Epithelial cell of prostate (primary cell): Measurements from ENCODE around the gene DSP.

ENCODE experiments used
- DNase-seq: peaks from one replicate; pipeline ENCODE4 v3.0.0-alpha.2; 2011; ENCODE audit warnings: low read depth, low spot score
- H3K27ac ChIP-seq: fragments of 450-650 bp; 2 replicates; pipeline ENCODE4 v1.5.1; 2017; ENCODE audit warnings: mild to moderate bottlenecking

The DSP gene

DNA sequence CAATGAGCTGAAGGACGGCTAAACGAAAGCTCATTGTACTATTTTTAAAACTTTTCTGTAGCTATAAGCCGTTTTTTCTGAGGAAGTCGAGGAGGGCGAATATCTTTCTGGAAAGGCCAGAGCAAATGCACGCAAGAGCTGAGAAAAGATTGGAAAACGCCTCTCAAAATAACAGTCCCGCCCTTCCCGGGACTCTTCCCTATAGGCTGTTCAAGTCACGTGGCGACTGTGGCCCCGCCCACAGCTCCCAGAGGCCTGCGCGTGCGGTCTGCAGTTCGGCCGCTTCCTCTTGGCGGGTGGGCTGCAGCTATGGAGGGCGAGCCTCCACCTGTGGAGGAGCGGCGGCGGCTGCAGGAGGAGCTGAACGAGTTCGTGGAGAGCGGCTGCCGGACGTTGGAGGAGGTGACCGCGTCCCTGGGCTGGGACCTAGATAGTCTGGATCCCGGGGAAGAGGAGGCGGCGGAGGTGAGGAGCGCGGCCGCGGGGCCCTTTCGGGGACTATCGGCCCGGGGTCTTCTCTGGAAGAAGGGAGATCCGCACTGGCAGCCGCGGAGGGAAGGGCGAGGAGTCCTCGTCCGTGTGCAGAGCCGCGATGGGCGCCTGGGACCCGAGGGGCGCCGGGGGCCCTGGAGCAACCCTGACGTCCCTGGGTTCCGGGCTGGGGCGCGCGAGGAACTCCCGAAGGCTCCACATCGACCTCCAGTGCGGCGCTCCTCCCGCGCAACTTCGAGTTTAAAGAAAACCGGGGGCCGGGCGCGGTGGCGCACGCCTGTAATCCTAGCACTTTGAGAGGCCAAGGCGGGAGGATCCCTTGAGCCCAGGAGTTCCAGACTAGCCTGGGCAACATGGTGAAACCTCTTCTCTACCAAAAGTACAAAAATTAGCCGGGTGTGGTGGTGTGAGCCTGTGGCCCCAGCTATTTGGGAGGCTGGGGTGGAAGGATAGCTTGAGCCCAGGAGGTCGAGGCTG, 48.8 kb downstream of the DSP start, which contains the start of gene SNRNP48:
SNRNP48 (plus strand) TSS at position 250 of the 969 bp plus-strand sequence; CDS start at position 310, 60 bp downstream.
- DNase-seq = peak; percentile 59
- peak within 1 kb of the TSS; percentile 65 for H3K27ac ChIP-seq

DNA sequence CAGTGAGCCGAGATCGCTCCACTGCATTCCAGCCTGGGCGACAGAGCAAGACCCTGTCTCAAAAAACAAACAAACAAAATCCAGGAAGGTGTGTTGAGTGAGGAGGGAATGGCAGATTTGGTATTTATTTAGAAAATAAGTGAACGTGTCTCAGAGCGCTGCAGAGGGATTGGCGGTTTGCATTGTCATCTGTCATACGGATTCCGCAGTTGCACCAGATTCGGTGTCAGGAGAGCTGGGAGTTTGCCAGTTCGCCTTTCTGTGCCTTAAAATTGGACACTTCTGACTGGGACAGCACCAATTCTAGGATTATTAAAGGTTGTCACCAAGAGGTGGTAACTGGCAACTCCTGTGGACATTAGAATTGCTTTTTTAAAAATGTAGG, 49.4 kb downstream of the DSP start:
- DNase-seq = no peak

GRCh38 chr6:7591770-7592169, 50.3 kb downstream of the DSP start:
- H3K27ac ChIP-seq = no peak overlapping the region
- no peak for DNase-seq

More for the DNA sequence above, 49.4 kb downstream of the DSP start:
- no peak overlapping the region for H3K27ac ChIP-seq

GRCh38 chr6:7593229-7593628, 51.8 kb downstream of the DSP start:
- no peak for DNase-seq
- no peak overlapping the region for H3K27ac ChIP-seq

DNA sequence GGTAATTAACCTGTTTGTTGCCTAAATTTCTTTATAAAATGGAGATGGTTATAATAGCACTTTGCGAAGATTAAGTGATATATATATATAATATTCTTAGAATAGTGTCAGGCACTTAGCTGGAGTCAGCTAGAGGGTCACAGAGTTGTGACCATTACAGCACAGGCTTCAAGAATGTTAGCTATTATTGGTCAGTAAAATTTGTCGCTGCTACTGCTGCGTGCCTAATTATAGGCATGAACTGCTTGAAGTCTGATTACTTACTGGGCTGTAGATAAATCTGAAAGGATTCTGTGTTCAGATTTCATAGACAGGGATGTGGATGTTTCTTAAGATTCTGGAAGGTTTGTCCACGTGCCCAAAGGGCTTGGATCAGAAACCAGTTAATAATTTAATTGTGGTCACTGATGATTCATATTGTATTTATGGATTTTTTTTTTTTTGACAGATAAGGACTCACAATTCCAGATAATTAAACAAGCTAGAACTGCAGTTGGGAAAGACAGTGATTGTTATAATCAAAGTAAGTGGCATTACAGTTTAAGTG, 53.2 kb downstream of the DSP start:
- H3K27ac ChIP-seq = no peak overlapping the region
- DNase-seq = no peak

GRCh38 chr6:7604003-7604402, 62.5 kb downstream of the DSP start:
- no peak overlapping the region for H3K27ac ChIP-seq
- DNase-seq = no peak

DNA sequence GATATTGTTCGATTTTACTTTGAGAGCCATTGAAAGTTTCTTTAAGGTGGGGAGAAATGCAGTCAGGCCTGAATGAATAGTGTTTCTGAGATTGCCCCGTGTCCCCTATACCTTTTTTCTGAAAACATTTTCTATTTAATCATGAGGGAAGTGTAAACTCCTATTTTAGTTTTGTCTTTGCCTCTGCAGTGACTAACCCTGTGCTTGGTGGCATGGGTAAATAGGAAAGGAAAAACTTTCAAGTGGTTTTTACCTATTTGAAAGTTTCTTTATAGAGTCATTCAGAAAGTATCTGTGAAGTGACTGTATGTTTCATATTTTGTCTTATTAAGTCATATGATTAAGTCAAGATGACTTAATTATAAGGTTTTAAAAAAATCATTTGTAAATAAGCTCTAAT, 63.0 kb downstream of the DSP start:
- no peak for DNase-seq
- H3K27ac ChIP-seq = no peak overlapping the region

DNA sequence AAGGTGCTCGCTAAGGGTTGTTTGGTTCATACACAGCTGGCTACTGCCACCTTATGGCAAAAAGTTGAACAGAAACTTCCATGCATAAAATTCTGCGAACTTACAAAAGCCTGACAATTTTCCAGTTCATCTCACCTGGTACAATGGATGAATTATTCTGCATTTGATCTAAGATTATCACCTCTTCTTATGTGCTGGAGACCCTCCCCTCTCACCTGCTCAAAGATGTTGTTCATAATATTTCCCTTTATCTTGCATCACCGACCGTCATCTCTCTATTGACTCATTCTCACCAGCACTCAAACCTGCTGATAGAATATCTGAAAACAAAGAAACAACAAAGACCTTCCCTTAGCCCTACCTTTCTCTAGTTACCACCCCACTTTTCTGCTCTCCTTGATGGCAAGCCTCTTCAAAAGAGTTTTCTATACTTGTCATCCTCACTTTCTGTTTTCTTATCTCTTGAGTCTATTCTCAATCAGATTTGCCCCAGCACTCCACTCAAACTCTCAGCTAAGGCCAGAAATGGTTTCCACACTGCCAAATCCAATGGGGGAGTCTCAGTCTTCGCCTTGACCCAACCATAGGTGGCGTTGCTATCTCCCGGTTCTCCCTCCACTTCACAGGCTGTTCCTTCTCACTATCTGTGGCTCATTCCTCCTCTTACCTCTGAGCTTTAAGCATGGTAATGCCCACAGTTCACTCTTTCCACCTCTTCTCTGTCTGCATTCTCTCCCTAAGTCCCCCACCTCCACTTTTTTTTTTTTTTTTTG, 74.3 kb downstream of the DSP start:
- peak overlapping the region; percentile 50 for H3K27ac ChIP-seq
- DNase-seq = no peak

DNA sequence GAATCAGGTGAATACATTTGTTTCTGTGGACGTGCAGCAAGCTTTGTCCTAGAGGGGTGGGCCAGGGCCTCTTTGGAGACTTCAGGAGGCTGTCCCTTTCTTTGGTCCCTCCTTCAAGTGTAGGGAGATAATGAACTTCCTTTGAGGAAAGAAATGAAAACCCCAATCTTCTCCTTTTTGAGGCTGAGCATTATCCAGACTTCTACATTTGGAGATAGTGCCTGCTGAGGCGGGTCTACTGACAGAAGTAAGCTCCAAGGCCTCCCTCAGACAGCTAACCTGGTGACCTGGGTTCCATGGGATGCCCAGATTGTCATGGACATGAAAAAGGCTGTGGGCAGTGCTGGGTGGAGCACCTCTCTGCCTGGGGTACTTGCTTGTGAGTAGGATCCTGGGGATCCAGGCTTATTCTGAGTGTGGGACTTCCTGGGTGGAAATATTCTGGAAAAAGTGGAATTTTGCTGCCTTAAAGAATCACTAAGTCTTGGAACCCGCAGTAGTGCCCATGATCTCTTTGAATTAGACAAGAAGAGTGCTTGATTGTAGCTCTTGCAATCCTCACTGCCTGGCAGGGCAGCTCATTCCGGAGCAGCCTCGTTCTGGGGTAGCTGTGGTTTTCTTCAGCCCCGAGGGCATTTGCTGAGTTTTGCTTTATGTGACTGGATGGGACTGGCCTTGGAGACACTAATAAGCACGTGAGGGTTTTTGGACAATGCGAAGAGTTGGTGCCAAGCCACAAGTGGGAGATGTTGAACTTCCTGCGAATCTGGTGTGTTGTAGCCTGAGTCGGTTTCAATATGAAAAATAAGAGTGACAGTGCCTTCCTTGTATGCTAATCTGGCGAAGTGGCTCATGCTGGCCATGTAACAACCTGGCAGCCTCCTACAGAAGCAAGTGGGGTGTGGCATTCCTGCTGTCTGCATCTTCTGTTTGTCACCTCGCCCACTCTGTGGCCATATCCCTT, 76.6 kb downstream of the DSP start:
- H3K27ac ChIP-seq = peak overlapping the region; percentile 48
- peak; percentile 80 for DNase-seq

DNA sequence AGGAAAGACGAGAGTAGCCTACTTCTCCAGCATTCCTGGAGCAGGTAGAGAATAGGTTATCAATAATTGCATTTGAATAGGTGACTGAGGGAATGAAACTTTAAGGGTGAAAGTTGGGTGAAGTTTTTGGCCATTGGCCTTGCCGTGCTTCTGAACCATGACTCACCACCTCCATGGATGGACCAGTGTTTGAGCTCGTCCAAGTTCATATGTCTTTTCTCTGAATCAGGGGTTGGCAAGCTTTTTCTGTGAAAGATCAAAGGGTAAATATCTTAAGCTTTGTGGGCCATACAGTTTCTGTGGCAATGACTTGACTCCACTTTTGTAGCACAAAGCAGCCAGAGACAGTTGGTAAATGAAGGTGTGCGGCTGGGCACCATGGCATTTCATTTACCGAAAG, 80.3 kb downstream of the DSP start:
- H3K27ac ChIP-seq = no peak overlapping the region
- DNase-seq = no peak

GRCh38 chr6:7624796-7625710, 83.6 kb downstream of the DSP start:
- H3K27ac ChIP-seq = no peak overlapping the region

DNA sequence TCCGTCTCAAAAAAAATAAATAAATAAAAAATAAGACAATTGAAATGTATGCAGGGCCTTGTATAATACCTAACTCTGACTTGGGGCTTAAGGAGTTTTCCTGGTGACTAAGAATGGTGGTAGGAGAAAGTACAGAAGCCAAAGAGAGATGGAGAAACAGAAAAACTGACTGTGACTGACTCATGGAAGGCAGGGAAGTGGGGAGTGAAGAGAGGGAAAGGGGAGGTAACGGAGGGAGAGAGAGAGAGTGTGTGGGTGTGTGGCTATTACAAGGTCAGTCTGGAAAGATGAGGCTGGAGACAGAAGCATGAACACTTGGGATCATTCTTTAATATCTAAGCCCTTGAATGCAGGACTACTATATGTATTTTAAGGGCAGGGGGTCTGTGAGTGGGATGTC, 87.0 kb downstream of the DSP start:
- H3K27ac ChIP-seq = no peak overlapping the region
- no peak for DNase-seq

More at GRCh38 chr6:7624796-7625710, 83.6 kb downstream of the DSP start:
- no peak for DNase-seq

GRCh38 chr6:7628909-7629308, 87.4 kb downstream of the DSP start:
- DNase-seq = no peak
- H3K27ac ChIP-seq = no peak overlapping the region

DNA sequence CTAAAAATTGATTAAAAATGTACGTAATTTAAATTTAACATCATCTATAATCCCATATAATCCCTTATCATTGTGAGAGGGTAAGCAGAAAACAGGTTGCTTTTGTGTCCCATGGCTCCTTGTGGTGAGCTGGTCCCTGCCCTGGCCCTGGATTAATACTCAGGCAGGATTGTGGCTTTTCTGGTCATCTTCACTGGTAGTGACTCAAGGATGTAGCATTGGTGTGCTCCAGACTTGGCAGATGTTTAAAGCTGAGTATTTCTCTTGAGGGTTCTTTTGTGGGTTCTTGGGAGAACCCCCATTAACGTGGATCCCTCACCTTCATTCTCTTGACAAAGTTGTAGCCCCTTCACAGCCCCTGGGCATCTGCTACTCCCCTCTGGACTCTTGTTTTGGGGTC, 87.8 kb downstream of the DSP start:
- no peak for DNase-seq
- no peak overlapping the region for H3K27ac ChIP-seq

DNA sequence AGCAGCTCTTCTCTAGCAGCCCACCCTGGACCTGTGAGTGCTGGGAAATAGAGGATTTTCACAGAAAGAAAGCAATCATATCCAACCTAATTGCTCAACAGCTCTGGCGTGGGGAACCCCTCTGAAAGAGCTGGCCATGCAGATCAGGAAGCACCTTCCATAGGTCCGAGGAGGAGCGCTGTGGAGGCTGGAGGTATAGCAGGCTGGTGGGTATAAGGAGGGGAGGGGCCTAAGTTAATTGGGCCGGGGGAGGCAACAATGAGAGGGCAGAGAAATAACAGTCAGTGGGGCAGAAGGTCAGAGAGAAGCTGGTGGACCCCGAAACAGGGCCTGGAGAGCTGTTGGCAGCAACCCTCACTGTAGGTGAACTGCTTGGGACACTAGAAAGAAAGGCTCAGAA, 89.3 kb downstream of the DSP start:
- no peak for DNase-seq
- H3K27ac ChIP-seq = no peak overlapping the region

DNA sequence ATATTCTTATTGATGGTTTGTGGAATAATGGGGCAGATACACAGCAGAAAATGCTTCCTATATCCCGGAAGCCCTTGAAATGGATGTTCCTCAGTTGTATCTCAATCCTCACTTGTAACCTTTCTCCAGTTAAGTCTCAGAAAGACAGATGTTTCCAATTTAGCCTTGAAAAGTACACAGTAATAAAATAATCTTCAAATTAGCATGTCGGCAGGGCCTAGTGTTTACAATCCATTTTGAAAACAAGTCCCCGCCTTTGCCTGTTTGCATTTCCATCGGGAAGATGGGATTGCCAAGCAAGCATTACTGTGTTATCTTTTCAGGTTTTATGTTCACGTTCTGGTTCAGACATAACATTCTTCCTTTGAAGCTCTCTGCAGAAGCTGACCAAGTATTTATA, 90.0 kb downstream of the DSP start:
- no peak overlapping the region for H3K27ac ChIP-seq
- DNase-seq = no peak

GRCh38 chr6:7632501-7633290, 91.2 kb downstream of the DSP start:
- H3K27ac ChIP-seq = no peak overlapping the region
- DNase-seq = no peak

GRCh38 chr6:7633361-7633760, 91.9 kb downstream of the DSP start:
- no peak for DNase-seq
- no peak overlapping the region for H3K27ac ChIP-seq
